HG03064 (cell line): Measurements from ENCODE around the gene SNX24.
"Not testable (repeated sequence)": the region's sequence is repeated elsewhere in the genome, so short reads cannot be mapped to it uniquely, and the experiment has no call there.

Source experiments
- ATAC-seq: cut with Tn5 transposase; IDR thresholded peaks from one replicate; pipeline ENCODE4 v1.9.1; 2021; ENCODE audit warnings: low read depth; ENCODE audit not compliant: unreplicated experiment

Gene SNX24

GRCh38 chr5:122957457-122957856, 112.0 kb downstream of the SNX24 start:
- ATAC-seq = no peak

GRCh38 chr5:122959740-122960445, 114.5 kb downstream of the SNX24 start:
- ATAC-seq = no peak

- ATAC-seq = no peak
Observed at GRCh38 chr5:122963305-122963704, 117.9 kb downstream of the SNX24 start.

- no peak for ATAC-seq
Observed at GRCh38 chr5:122965111-122965510, 119.7 kb downstream of the SNX24 start.

GRCh38 chr5:122967085-122967484, 121.7 kb downstream of the SNX24 start:
- ATAC-seq = no peak

GRCh38 chr5:122967625-122968024, 122.2 kb downstream of the SNX24 start:
- ATAC-seq = peak; percentile 81

- peak; percentile 11 for ATAC-seq
Observed at GRCh38 chr5:122968056-122968455, 122.6 kb downstream of the SNX24 start.

GRCh38 chr5:122971333-122971732, 125.9 kb downstream of the SNX24 start:
- ATAC-seq = no peak

- ATAC-seq = no peak
Observed at GRCh38 chr5:122972877-122973276, 127.5 kb downstream of the SNX24 start.

- not testable (repeated sequence) for ATAC-seq
Observed at GRCh38 chr5:122973759-122974158, 128.3 kb downstream of the SNX24 start.

- ATAC-seq = not testable (repeated sequence)
Observed at GRCh38 chr5:122974251-122974650, 128.8 kb downstream of the SNX24 start.

GRCh38 chr5:122977319-122977718, 131.9 kb downstream of the SNX24 start:
- no peak for ATAC-seq

GRCh38 chr5:122978068-122978467, 132.7 kb downstream of the SNX24 start:
- ATAC-seq = no peak

- no peak for ATAC-seq
Observed at GRCh38 chr5:122978644-122979297, 133.4 kb downstream of the SNX24 start.

- no peak for ATAC-seq
Observed at GRCh38 chr5:122981846-122982245, 136.4 kb downstream of the SNX24 start.

GRCh38 chr5:122982376-122982775, 137.0 kb downstream of the SNX24 start:
- ATAC-seq = no peak

GRCh38 chr5:122984425-122984824, 139.0 kb downstream of the SNX24 start:
- ATAC-seq = no peak

- no peak for ATAC-seq
Observed at GRCh38 chr5:122985006-122985700, 139.7 kb downstream of the SNX24 start.

- ATAC-seq = peak; percentile 88
Observed at GRCh38 chr5:122985954-122986721, 140.7 kb downstream of the SNX24 start.

- no peak for ATAC-seq
Observed at GRCh38 chr5:122996091-122996490, 150.7 kb downstream of the SNX24 start.

GRCh38 chr5:122997294-122997693, 151.9 kb downstream of the SNX24 start:
- no peak for ATAC-seq
